GM21737 (cell line): ENCODE results near the gene ADNP.

ENCODE experiments used
- ATAC-seq: cut with Tn5 transposase; IDR thresholded peaks from one replicate; pipeline ENCODE4 v1.9.1; 2021; ENCODE audit warnings: mild to moderate bottlenecking, moderate library complexity; ENCODE audit not compliant: unreplicated experiment

Gene ADNP

GRCh38 chr20:50852085-50852484, 79.2 kb downstream of the ADNP start:
- no peak for ATAC-seq

DNA sequence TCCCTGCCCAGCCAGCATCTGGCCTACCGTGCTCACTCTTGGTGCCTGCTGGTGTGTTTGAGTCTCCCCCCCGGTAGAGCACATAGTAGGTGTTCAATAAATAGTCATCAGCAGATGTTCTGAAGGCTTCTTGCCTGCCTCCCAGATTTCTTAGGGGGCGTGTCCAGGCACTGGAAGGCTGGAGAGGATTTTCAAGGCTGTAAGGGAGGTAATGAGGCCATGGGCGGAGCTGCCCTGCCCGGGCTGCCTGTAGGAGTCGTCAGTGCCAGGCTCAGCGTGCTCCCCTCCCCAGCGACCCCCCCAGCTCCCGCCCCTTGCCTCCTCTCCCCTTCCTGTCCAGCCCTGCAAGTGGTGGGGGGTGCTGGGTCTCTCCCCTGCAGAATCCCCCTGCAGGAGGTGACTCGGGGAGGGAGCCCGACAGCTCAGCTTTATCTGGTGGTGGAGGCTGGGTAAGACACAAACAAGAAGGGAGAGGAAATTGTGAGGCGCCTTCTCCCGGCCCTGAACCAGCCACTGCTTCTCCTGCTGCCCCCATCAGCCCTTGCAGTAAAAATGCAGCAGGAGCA, 80.4 kb downstream of the ADNP start:
- no peak for ATAC-seq

GRCh38 chr20:50848846-50849673, 82.2 kb downstream of the ADNP start:
- peak; percentile 54 for ATAC-seq

GRCh38 chr20:50848341-50848808, 82.9 kb downstream of the ADNP start:
- ATAC-seq, result peak; percentile 6

GRCh38 chr20:50845566-50846215, 85.5 kb downstream of the ADNP start:
- no peak for ATAC-seq

- peak; percentile 80 for ATAC-seq
Observed at GRCh38 chr20:50844430-50845100, 86.7 kb downstream of the ADNP start.

GRCh38 chr20:50843331-50844276, 87.6 kb downstream of the ADNP start:
- ATAC-seq, result no peak

DNA sequence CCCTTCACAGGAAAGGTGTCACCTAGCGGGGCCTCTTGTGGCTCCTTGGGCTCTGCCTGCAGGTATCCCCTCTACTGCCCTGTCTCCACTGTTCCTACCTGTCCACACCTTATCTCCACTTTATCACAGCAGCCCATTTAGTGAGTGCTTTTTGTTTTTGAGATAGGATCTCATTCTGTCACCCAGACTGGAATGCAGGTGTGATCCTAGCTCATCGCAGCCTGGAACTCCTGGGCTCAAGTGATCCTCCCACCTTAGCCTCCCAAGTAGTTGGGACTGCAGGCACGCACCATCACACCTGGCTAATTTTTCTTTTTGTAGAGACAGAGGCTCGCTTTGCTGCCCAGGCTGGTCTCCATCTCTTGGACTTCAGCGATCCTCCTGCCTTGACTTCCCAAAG, 88.4 kb downstream of the ADNP start:
- ATAC-seq, result no peak
